DMS153 treated with DMSO at 0.1 percent for 48 hours (cell line): Measurements from ENCODE around the gene SCAP.
A peak's percentile ranks its signal among the peaks of the same experiment; 100 is the strongest.

Experiments
- DNase-seq: peaks from one replicate; lab custom pipeline; 2025; ENCODE audit not compliant: unreplicated experiment; lab: John Stamatoyannopoulos, UW

The SCAP gene

GRCh38 chr3:47404431-47404876, 71.3 kb downstream of the SCAP start:
- no peak for DNase-seq

GRCh38 chr3:47399531-47400270, 76.0 kb downstream of the SCAP start:
- no peak for DNase-seq

GRCh38 chr3:47399016-47399415, 76.7 kb downstream of the SCAP start:
- no peak for DNase-seq

GRCh38 chr3:47398228-47398627, 77.5 kb downstream of the SCAP start:
- DNase-seq: no peak

GRCh38 chr3:47394881-47395280, 80.9 kb downstream of the SCAP start:
- DNase-seq: no peak

- no peak for DNase-seq
Observed at GRCh38 chr3:47394140-47394870, 81.4 kb downstream of the SCAP start.

GRCh38 chr3:47392933-47393332, 82.8 kb downstream of the SCAP start:
- DNase-seq: no peak

GRCh38 chr3:47385796-47386195, 89.9 kb downstream of the SCAP start:
- DNase-seq: no peak

GRCh38 chr3:47385007-47385406, 90.7 kb downstream of the SCAP start:
- no peak for DNase-seq

GRCh38 chr3:47384425-47384824, 91.3 kb downstream of the SCAP start:
- DNase-seq: no peak

GRCh38 chr3:47381317-47382157, 94.2 kb downstream of the SCAP start:
- peak; percentile 34 for DNase-seq

GRCh38 chr3:47380601-47381316, 95.0 kb downstream of the SCAP start, which contains the start of gene PTPN23:
TSS of gene PTPN23 (plus strand) at chr3:47381021. CDS start at chr3:47381097, 76 bp downstream.
- peak; percentile 86 for DNase-seq

- no peak for DNase-seq
Observed at GRCh38 chr3:47380026-47380600, 95.6 kb downstream of the SCAP start.

- DNase-seq: no peak
Observed at GRCh38 chr3:47379411-47379899, 96.3 kb downstream of the SCAP start.

- DNase-seq: no peak
Observed at GRCh38 chr3:47378869-47379268, 96.9 kb downstream of the SCAP start.

- no peak for DNase-seq
Observed at GRCh38 chr3:47377186-47377585, 98.6 kb downstream of the SCAP start.

GRCh38 chr3:47376393-47376792, 99.3 kb downstream of the SCAP start:
- DNase-seq: no peak

- DNase-seq: no peak
Observed at GRCh38 chr3:47374587-47374986, 101.2 kb downstream of the SCAP start.

GRCh38 chr3:47370887-47371697, 104.6 kb downstream of the SCAP start:
- DNase-seq: no peak
